DND-41 (cell line): ENCODE data around the gene ISG20L2.

Source experiments
- ATAC-seq: fragments of 200-7000 bp; cut with Tn5 transposase; 3 replicates; pipeline ENCODE4 v1.9.1; 2021; ENCODE audit warnings: low read depth; ENCODE audit not compliant: insufficient read depth
- DNase-seq: peaks from one replicate; pipeline ENCODE4 v3.0.0-alpha.2; 2020
- H2AFZ ChIP-seq: 2 replicates; pipeline ENCODE4 v1.6.0; 2012; ENCODE audit warnings: low read depth, low read length
- H3K27ac ChIP-seq: 2 replicates; pipeline ENCODE4 v1.5.1; 2012; ENCODE audit warnings: low read length, inconsistent platforms
- H3K27me3 ChIP-seq: fragments of 200-600 bp; sonication (generic); 2 replicates; pipeline ENCODE4 v1.6.0; 2012; ENCODE audit warnings: low read length, mild to moderate bottlenecking, inconsistent platforms; ENCODE audit not compliant: insufficient read depth, poor library complexity
- H3K36me3 ChIP-seq: 2 replicates; pipeline ENCODE4 v1.5.1; 2012; ENCODE audit warnings: low read length, inconsistent platforms; ENCODE audit not compliant: insufficient read depth
- H3K4me1 ChIP-seq: 2 replicates; pipeline ENCODE4 v1.5.1; 2012; ENCODE audit warnings: mild to moderate bottlenecking, low read length; ENCODE audit not compliant: insufficient read depth
- H3K4me2 ChIP-seq: 2 replicates; pipeline ENCODE4 v1.6.0; 2012; ENCODE audit warnings: mild to moderate bottlenecking, moderate library complexity, low read length, inconsistent platforms; ENCODE audit not compliant: insufficient read depth
- H3K4me3 ChIP-seq, 2 experiments: fragments of 200-600 bp in 1 of 2; shearing (Covaris generic) in 1 of 2; 2 replicates each; pipeline ENCODE4 v1.5.1; 2012 to 2016; ENCODE audit warnings: inconsistent platforms in 2 of 2, low read length in 2 of 2, mild to moderate bottlenecking in 2 of 2, low read depth in 1 of 2, moderate library complexity in 1 of 2
- H3K79me2 ChIP-seq: 2 replicates; pipeline ENCODE4 v1.6.0; 2012; ENCODE audit warnings: low read length, inconsistent platforms; ENCODE audit not compliant: insufficient read depth
- H3K9ac ChIP-seq: 2 replicates; pipeline ENCODE4 v1.6.0; 2012; ENCODE audit warnings: low read depth, mild to moderate bottlenecking, inconsistent platforms, low read length, moderate library complexity
- H3K9me3 ChIP-seq: 2 replicates; pipeline ENCODE4 v1.5.1; 2012; ENCODE audit warnings: low read length, moderate library complexity, mild to moderate bottlenecking, inconsistent platforms; ENCODE audit not compliant: insufficient read depth, severe bottlenecking
- H4K20me1 ChIP-seq: 2 replicates; pipeline ENCODE4 v1.6.0; 2012; ENCODE audit warnings: low read length; ENCODE audit not compliant: insufficient read depth
- EZH2 ChIP-seq: IDR thresholded peaks from 3 replicates; pipeline ENCODE4 v1.6.1; 2012; ENCODE audit warnings: borderline replicate concordance, low read depth, mild to moderate bottlenecking, moderate library complexity, low read length, inconsistent platforms; ENCODE audit not compliant: severe bottlenecking
- TF ChIP-seq, protein P1 (sequence below): IDR thresholded peaks from 2 replicates; pipeline ENCODE4 v1.5.1; 2012; ENCODE audit warnings: borderline replicate concordance, low read length, moderate library complexity, mild to moderate bottlenecking; ENCODE audit not compliant: poor library complexity, severe bottlenecking; ENCODE audit errors: extremely low read depth

Gene ISG20L2

DNA sequence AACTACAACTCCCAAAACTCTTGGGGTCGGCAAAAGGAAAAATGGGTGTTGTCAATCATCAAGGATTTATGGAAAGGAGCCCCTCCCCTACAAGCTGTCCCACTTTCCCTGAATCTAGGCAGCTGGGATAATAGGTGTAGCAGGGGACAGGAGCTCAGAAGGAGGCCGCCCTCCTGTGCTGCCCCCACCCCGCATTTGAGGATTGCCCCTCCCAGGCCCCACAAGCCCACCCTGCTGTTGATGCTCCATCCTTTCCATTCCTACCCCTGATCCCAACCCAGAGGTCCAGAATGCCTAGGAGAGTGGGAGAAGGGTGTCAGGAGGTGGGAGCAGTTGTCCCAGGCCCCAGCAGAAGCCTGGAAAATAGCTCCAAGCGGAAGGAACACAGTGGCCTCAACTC is 14.2 kb upstream of the ISG20L2 start:
- H3K27ac ChIP-seq, result no peak overlapping the region
- H3K36me3 ChIP-seq, result peaks cover 67% of the 10 kb centered on the region
- no peak overlapping the region for H3K9ac ChIP-seq
- ATAC-seq (no peak), DNase-seq (no peak)
- peaks cover 61% of the 10 kb centered on the region for H3K79me2 ChIP-seq
- peaks cover 54% of the 10 kb centered on the region for H3K4me1 ChIP-seq
- H3K27me3 ChIP-seq, result no peaks in the 10 kb centered on the region
- H3K4me3 ChIP-seq, result no peak overlapping the region
- TF ChIP-seq EZH2, result no peak
- TF ChIP-seq, protein P1, sequence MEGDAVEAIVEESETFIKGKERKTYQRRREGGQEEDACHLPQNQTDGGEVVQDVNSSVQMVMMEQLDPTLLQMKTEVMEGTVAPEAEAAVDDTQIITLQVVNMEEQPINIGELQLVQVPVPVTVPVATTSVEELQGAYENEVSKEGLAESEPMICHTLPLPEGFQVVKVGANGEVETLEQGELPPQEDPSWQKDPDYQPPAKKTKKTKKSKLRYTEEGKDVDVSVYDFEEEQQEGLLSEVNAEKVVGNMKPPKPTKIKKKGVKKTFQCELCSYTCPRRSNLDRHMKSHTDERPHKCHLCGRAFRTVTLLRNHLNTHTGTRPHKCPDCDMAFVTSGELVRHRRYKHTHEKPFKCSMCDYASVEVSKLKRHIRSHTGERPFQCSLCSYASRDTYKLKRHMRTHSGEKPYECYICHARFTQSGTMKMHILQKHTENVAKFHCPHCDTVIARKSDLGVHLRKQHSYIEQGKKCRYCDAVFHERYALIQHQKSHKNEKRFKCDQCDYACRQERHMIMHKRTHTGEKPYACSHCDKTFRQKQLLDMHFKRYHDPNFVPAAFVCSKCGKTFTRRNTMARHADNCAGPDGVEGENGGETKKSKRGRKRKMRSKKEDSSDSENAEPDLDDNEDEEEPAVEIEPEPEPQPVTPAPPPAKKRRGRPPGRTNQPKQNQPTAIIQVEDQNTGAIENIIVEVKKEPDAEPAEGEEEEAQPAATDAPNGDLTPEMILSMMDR, result no peak
- H3K9me3 ChIP-seq, result no peaks in the 10 kb centered on the region
- H4K20me1 ChIP-seq, result peaks cover 30% of the 10 kb centered on the region
- no peak overlapping the region for H2AFZ ChIP-seq
- H3K4me2 ChIP-seq, result no peak overlapping the region

- Histone ChIP-seq H3K27me3 (no peaks in the 10 kb centered on the region), H3K27ac (peak overlapping the region; percentile 79), H3K9ac (no peak overlapping the region), H3K9me3 (no peaks in the 10 kb centered on the region), H2AFZ (no peak overlapping the region), H3K4me3 (peak overlapping the region in 1 of 2 experiments; percentile 48; a peak in 2 of 4 replicates), H3K36me3 (peaks cover 68% of the 10 kb centered on the region), H3K4me1 (peaks cover 47% of the 10 kb centered on the region), H4K20me1 (peaks cover 24% of the 10 kb centered on the region), H3K79me2 (peaks cover 53% of the 10 kb centered on the region), H3K4me2 (peak overlapping the region; percentile 57)
- TF ChIP-seq, protein P1, result no peak
- TF ChIP-seq EZH2, result no peak
- ATAC-seq, result no peak
- no peak for DNase-seq
Measured at GRCh38 chr1:156742017-156742416, 13.5 kb upstream of the ISG20L2 start.

DNA sequence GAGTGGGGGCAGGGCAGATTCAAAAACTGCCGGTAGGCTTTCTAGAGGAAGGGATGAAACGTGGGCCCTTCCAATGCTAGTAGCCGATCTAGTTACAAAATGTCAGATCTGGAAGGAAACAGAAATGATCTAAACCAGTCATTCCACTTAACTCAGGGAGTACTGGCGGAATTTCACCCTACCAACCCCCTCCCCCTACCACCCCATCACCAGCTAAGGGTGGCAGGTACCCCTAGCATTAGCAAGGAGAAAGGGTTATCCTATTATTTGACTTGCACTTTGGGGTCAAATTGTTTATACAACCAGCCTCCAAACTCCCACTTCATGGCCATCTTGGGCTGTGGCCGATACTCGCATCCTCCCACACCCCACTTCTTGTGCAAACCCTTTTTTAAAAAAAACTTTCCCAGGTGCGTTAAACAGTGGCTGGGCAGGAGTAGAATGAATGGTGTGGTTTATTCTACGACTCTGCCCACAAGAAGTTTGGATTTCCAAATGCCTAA is 13.0 kb upstream of the ISG20L2 start:
- ATAC-seq, result no peak
- Histone ChIP-seq H4K20me1 (peaks cover 19% of the 10 kb centered on the region), H3K4me2 (peak overlapping the region; percentile 57), H3K27me3 (no peaks in the 10 kb centered on the region), H3K4me3 (peak overlapping the region; percentile 6 to 48; a peak in 3 of 4 replicates), H3K4me1 (peaks cover 43% of the 10 kb centered on the region), H2AFZ (peak overlapping the region; percentile 37), H3K79me2 (peaks cover 48% of the 10 kb centered on the region), H3K36me3 (peaks cover 73% of the 10 kb centered on the region), H3K9ac (peak overlapping the region; percentile 47), H3K9me3 (no peaks in the 10 kb centered on the region), H3K27ac (peak overlapping the region; percentile 79)
- no peak for DNase-seq
- TF ChIP-seq EZH2, result no peak
- TF ChIP-seq, protein P1, result no peak
